ENCODE results near the gene NTRK3.

NTRK3 gene

GRCh38 chr15:88022716-88023115 is 233.8 kb downstream of the NTRK3 start:
- H3K4me3 ChIP-seq (replicated peaks; ENCODE audit: low read depth, low read length) = no peak overlapping the region
- no peak for DNase-seq (ENCODE audit: extremely low read depth, low read depth)
- TF ChIP-seq CTCF (IDR thresholded peaks at IDR 0.05; ENCODE audit: low read depth, low read length, missing control alignments) = no peak

- H3K4me3 ChIP-seq (replicated peaks; ENCODE audit: low read depth, low read length) = no peak overlapping the region
- no peak for TF ChIP-seq CTCF (IDR thresholded peaks at IDR 0.05; ENCODE audit: low read depth, low read length, missing control alignments)
- no peak for DNase-seq (ENCODE audit: extremely low read depth, low read depth)
These were observed 234.9 kb downstream of the NTRK3 start for GRCh38 chr15:88021601-88022000.

GRCh38 chr15:88020806-88021205 is 235.7 kb downstream of the NTRK3 start:
- H3K4me3 ChIP-seq (replicated peaks; ENCODE audit: low read depth, low read length) = no peak overlapping the region
- no peak for TF ChIP-seq CTCF (IDR thresholded peaks at IDR 0.05; ENCODE audit: low read depth, low read length, missing control alignments)
- no peak for DNase-seq (ENCODE audit: extremely low read depth, low read depth)

- DNase-seq (ENCODE audit: extremely low read depth, low read depth) = no peak
- no peak for TF ChIP-seq CTCF (IDR thresholded peaks at IDR 0.05; ENCODE audit: low read depth, low read length, missing control alignments)
- H3K4me3 ChIP-seq (replicated peaks; ENCODE audit: low read depth, low read length) = no peak overlapping the region
These were observed 236.9 kb downstream of the NTRK3 start for GRCh38 chr15:88019656-88020055.

- H3K4me3 ChIP-seq (replicated peaks; ENCODE audit: low read depth, low read length) = no peak overlapping the region
- DNase-seq (ENCODE audit: extremely low read depth, low read depth) = no peak
- no peak for TF ChIP-seq CTCF (IDR thresholded peaks at IDR 0.05; ENCODE audit: low read depth, low read length, missing control alignments)
These were observed 237.5 kb downstream of the NTRK3 start for GRCh38 chr15:88018869-88019641.

- TF ChIP-seq CTCF (IDR thresholded peaks at IDR 0.05; ENCODE audit: low read depth, low read length, missing control alignments) = no peak
- H3K4me3 ChIP-seq (replicated peaks; ENCODE audit: low read depth, low read length) = no peak overlapping the region
- no peak for DNase-seq (ENCODE audit: extremely low read depth, low read depth)
These were observed 238.8 kb downstream of the NTRK3 start for GRCh38 chr15:88017753-88018152.

- no peak overlapping the region for H3K4me3 ChIP-seq (replicated peaks; ENCODE audit: low read depth, low read length)
- no peak for TF ChIP-seq CTCF (IDR thresholded peaks at IDR 0.05; ENCODE audit: low read depth, low read length, missing control alignments)
- no peak for DNase-seq (ENCODE audit: extremely low read depth, low read depth)
These were observed 240.1 kb downstream of the NTRK3 start for GRCh38 chr15:88016406-88016805.
